ENCODE results near the gene CD300LG. TPM values are rescaled to one million over a fixed set of nuclear protein-coding genes. Genes with fewer than 3 reads are reported as not detected.

Gene CD300LG
- total RNA-seq, 1 experiment from 2014 or later, result not detected

DNA sequence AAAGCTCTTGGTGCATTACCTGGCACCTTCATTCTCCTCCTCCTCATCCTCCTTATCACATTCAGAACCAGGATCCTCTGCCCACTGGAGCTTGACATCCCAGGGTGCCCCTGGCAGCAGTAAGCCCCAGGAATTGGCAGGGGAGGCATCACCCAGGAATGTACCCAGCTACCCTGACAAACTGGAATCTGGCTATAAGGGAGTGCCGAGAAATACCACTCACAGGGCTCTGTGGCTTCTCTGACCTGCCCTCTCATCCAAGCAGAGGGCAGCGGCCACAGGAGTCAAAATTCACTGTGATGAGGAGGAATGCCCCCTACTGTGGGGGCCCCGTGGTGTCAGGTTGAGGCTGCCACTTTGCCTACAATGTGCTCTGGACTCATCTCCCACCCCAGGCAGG, 33.6 kb upstream of the CD300LG start:
- CTCF ChIA-PET, result no interaction called here
- Histone ChIP-seq H3K4me1 (replicated peaks; ENCODE audit: insufficient read depth) (peaks cover 27% of the 10 kb centered on the region), H3K79me2 (ENCODE audit: low read depth) (no peaks in the 10 kb centered on the region), H3K9me3 (ENCODE audit: insufficient read depth, low read depth) (no peaks in the 10 kb centered on the region), H2AFZ (no peak overlapping the region), H3K27ac (0 out of 2 replicates have a peak overlapping the region, but pooled peaks have one; percentile 81), H3K9me2 (ENCODE audit: insufficient read depth) (no peaks in the 10 kb centered on the region), H4K20me1 (ENCODE audit: insufficient read depth) (no peaks in the 10 kb centered on the region), H3F3A (ENCODE audit: insufficient read depth, low read depth) (peaks cover 7% of the 10 kb centered on the region), H3K4me3 (no peak overlapping the region), H3K36me3 (ENCODE audit: low read depth) (0 out of 2 replicates have a peak, but pooled peaks cover 15% of the 10 kb centered on the region), H3K4me2 (no peak overlapping the region), H3K27me3 (ENCODE audit: insufficient read depth, low read depth) (no peaks in the 10 kb centered on the region)
- intact Hi-C loops (cut with micrococcal nuclease; ENCODE audit: unreplicated experiment), result no loop called here
- POLR2A ChIA-PET (ENCODE audit: unreplicated experiment), result interaction anchor here (0.7 kb wide), 1 partner anchor 21 kb away, joined by 4 read pairs; no protein-coding TSS in a partner anchor
- no TSS peak for BruUV-seq (replicated peaks)
- DNase-seq, result peak; percentile 47 to 61
- TF ChIP-seq, protein P1, sequence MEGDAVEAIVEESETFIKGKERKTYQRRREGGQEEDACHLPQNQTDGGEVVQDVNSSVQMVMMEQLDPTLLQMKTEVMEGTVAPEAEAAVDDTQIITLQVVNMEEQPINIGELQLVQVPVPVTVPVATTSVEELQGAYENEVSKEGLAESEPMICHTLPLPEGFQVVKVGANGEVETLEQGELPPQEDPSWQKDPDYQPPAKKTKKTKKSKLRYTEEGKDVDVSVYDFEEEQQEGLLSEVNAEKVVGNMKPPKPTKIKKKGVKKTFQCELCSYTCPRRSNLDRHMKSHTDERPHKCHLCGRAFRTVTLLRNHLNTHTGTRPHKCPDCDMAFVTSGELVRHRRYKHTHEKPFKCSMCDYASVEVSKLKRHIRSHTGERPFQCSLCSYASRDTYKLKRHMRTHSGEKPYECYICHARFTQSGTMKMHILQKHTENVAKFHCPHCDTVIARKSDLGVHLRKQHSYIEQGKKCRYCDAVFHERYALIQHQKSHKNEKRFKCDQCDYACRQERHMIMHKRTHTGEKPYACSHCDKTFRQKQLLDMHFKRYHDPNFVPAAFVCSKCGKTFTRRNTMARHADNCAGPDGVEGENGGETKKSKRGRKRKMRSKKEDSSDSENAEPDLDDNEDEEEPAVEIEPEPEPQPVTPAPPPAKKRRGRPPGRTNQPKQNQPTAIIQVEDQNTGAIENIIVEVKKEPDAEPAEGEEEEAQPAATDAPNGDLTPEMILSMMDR (conservative IDR thresholded peaks at IDR 0.05), result no peak
- TF ChIP-seq EZH2 (IDR thresholded peaks at IDR 0.05; ENCODE audit: low read depth), result no peak

GRCh38 chr17:43814026-43814425, 33.0 kb upstream of the CD300LG start:
- no peak overlapping the region for H3K4me3 ChIP-seq
- peaks cover 7% of the 10 kb centered on the region for H3F3A ChIP-seq (ENCODE audit: insufficient read depth, low read depth)
- 0 out of 2 replicates have a peak, but pooled peaks cover 15% of the 10 kb centered on the region for H3K36me3 ChIP-seq (ENCODE audit: low read depth)
- no peaks in the 10 kb centered on the region for H3K9me2 ChIP-seq (ENCODE audit: insufficient read depth)
- H3K4me2 ChIP-seq, result no peak overlapping the region
- no peaks in the 10 kb centered on the region for H4K20me1 ChIP-seq (ENCODE audit: insufficient read depth)
- TF ChIP-seq, protein P1 (conservative IDR thresholded peaks at IDR 0.05), result no peak
- TF ChIP-seq EZH2 (IDR thresholded peaks at IDR 0.05; ENCODE audit: low read depth), result no peak
- intact Hi-C loops (cut with micrococcal nuclease; ENCODE audit: unreplicated experiment), result no loop called here
- DNase-seq, result no peak
- H3K79me2 ChIP-seq (ENCODE audit: low read depth), result no peaks in the 10 kb centered on the region
- H3K4me1 ChIP-seq (replicated peaks; ENCODE audit: insufficient read depth), result peaks cover 27% of the 10 kb centered on the region
- no peaks in the 10 kb centered on the region for H3K27me3 ChIP-seq (ENCODE audit: insufficient read depth, low read depth)
- no TSS peak for BruUV-seq (replicated peaks)
- no peaks in the 10 kb centered on the region for H3K9me3 ChIP-seq (ENCODE audit: insufficient read depth, low read depth)
- CTCF ChIA-PET, result no interaction called here
- H3K27ac ChIP-seq, result peak overlapping the region; percentile 81; the same call in 1 of the 2 replicates
- POLR2A ChIA-PET (ENCODE audit: unreplicated experiment), result no interaction called here
- no peak overlapping the region for H2AFZ ChIP-seq

DNA sequence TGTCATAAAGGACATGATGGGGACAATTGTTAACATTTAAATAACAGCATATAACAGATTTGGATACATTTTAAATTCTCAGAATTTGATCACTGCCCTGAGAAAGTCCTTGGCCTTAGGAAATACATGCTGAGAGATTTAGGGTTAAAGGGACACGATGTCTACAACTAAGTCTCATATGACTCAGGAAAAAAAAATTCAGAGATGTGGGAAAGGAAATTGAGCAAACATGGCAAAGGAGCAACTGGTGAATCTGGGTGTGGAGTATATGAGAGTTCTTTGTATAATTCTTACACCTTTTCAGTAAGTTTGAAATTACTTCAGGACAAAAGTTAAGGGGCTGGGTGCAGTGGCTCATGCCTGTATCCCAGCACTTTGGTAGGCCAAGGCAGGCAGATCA, 32.3 kb upstream of the CD300LG start:
- peak overlapping the region; percentile 81 for H3K27ac ChIP-seq
- BruUV-seq (replicated peaks), result no TSS peak
- peaks cover 27% of the 10 kb centered on the region for H3K4me1 ChIP-seq (replicated peaks; ENCODE audit: insufficient read depth)
- CTCF ChIA-PET, result no interaction called here
- TF ChIP-seq EZH2 (IDR thresholded peaks at IDR 0.05; ENCODE audit: low read depth), result no peak
- TF ChIP-seq, protein P1 (conservative IDR thresholded peaks at IDR 0.05), result no peak
- H3K27me3 ChIP-seq (ENCODE audit: insufficient read depth, low read depth), result no peaks in the 10 kb centered on the region
- no peaks in the 10 kb centered on the region for H4K20me1 ChIP-seq (ENCODE audit: insufficient read depth)
- no peak overlapping the region for H2AFZ ChIP-seq
- intact Hi-C loops (cut with micrococcal nuclease; ENCODE audit: unreplicated experiment), result no loop called here
- H3K9me3 ChIP-seq (ENCODE audit: insufficient read depth, low read depth), result no peaks in the 10 kb centered on the region
- POLR2A ChIA-PET (ENCODE audit: unreplicated experiment), result no interaction called here
- no peak overlapping the region for H3K4me3 ChIP-seq
- DNase-seq, result peak; percentile 7 to 84
- H3K36me3 ChIP-seq (ENCODE audit: low read depth), result 0 out of 2 replicates have a peak, but pooled peaks cover 15% of the 10 kb centered on the region
- peak overlapping the region; percentile 60 for H3K4me2 ChIP-seq
- H3F3A ChIP-seq (ENCODE audit: insufficient read depth, low read depth), result peaks cover 7% of the 10 kb centered on the region
- no peaks in the 10 kb centered on the region for H3K79me2 ChIP-seq (ENCODE audit: low read depth)
- H3K9me2 ChIP-seq (ENCODE audit: insufficient read depth), result no peaks in the 10 kb centered on the region
